GM18520 (cell line): Measurements from ENCODE around the gene FAU.
A peak's percentile ranks its signal among the peaks of the same experiment; 100 is the strongest.
"Not testable (repeated sequence)": the region's sequence is repeated elsewhere in the genome, so short reads cannot be mapped to it uniquely, and the experiment has no call there.

Experiments
- ATAC-seq: cut with Tn5 transposase; IDR thresholded peaks from one replicate; pipeline ENCODE4 v1.9.1; 2021; ENCODE audit not compliant: unreplicated experiment

FAU gene

DNA sequence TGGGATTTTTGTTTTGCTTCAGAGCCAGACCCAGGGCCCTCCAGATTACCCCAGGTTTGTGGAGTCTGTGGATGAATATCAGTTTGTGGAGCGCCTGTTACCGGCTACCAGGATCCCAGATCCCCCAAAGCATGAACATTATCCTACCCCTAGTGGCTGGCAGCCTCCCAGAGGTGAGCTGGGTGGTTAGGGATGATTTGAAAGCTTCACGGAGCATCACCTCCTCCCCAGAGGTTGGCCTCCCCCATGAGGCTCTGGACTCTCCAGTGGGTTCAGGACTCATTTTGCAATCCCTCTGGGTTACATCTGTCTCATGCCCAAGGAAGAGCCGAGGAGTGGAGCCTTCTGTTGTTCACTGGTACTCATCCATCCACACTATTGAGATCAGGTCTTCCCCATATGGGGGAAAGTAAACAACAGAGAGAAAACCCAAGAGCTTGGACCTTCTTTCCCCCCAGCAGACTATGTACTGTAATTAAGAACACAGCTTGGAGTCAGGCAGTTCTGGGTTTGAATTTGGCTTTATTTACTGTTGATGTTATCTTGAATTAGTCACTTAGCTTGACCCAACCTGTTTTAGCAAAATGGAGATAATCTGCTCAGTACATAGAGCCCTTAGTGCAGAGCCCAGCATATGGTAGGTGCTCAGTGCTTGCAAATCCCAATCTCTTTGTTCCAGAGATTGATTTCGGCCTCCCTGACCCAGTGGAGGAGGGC, 2.7 kb upstream of the FAU start:
- ATAC-seq = no peak

- ATAC-seq = no peak
Measured at GRCh38 chr11:65121447-65121864, 478 bp downstream of the FAU start.

DNA sequence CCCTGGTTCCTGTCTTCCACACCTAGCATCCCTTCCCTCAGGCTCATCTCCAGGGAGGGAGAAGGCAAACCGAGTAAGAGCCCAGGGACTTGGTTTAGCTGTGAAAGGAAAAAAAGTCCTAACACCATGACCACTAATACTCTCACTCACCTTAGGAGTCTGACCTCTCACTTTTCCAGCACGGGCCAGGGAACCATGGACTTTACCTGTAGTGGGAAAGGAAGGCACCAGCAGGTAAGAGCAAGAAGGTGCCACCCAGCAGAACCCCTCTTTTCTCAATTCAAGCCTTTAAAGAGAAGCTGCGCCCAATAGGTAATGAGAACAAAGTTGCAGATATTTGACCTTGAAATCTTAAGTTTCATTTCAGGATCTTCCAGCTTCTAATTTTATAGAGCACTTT, 1.1 kb downstream of the FAU start:
- ATAC-seq = no peak

GRCh38 chr11:65119670-65119995, 2.3 kb downstream of the FAU start:
- ATAC-seq = no peak

GRCh38 chr11:65118891-65119669, 2.9 kb downstream of the FAU start:
- ATAC-seq = not testable (repeated sequence)

- no peak for ATAC-seq
Measured at GRCh38 chr11:65118097-65118837, 3.7 kb downstream of the FAU start.

- ATAC-seq = peak; percentile 42
Measured at GRCh38 chr11:65117206-65118096, 4.5 kb downstream of the FAU start, which contains the start of gene ZNHIT2. Gene ZNHIT2 (minus strand): TSS chr11:65117701. CDS start chr11:65117653, 48 bp downstream.

GRCh38 chr11:65116370-65117205, 5.3 kb downstream of the FAU start:
- ATAC-seq = no peak

- no peak for ATAC-seq
Measured at GRCh38 chr11:65115361-65116082, 6.4 kb downstream of the FAU start.

GRCh38 chr11:65114538-65115171, 7.3 kb downstream of the FAU start:
- ATAC-seq = no peak

DNA sequence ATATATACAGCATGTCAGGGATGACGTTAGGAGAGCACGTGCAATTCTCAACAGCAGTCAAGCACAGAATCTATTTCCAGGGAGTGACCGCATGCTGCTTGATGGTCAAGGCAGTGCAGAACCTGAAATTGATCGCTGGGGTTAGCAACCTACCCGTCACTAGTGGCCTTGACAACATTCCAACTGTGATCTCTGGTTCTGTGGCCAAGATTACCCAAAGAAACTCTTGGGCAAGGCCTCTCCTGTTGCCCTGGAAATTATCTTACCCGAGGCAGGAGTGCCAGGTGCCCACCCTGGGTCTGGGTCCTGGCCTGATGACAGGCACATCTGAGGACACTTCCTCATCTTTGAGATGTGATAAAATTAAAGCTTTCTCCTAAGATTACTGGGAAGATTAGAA, 8.1 kb downstream of the FAU start:
- no peak for ATAC-seq

DNA sequence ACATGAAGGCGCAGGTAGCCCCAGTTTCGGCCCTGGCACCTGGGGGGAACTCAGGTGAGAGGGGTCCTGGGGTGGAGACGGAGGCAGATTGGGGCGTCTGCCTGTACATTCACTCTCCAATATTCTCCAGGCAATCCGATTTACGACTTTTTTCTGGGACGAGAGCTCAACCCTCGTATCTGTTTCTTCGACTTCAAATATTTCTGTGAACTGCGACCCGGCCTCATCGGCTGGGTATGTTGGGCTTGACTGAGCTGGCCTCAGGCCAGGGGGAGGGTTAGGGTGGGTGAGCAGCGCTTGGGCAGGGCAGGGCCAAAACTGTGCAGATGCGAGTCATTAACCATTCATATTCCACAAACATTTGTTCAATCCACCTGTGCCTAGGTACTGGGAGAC, 8.6 kb downstream of the FAU start:
- ATAC-seq = no peak

- no peak for ATAC-seq
Measured at GRCh38 chr11:65112546-65113360, 9.2 kb downstream of the FAU start.

GRCh38 chr11:65111744-65112545, 10.0 kb downstream of the FAU start, which contains the start of gene TM7SF2:
Gene TM7SF2 (plus strand): TSS chr11:65111872. CDS start chr11:65112016, 144 bp downstream.
- peak; percentile 57 for ATAC-seq

DNA sequence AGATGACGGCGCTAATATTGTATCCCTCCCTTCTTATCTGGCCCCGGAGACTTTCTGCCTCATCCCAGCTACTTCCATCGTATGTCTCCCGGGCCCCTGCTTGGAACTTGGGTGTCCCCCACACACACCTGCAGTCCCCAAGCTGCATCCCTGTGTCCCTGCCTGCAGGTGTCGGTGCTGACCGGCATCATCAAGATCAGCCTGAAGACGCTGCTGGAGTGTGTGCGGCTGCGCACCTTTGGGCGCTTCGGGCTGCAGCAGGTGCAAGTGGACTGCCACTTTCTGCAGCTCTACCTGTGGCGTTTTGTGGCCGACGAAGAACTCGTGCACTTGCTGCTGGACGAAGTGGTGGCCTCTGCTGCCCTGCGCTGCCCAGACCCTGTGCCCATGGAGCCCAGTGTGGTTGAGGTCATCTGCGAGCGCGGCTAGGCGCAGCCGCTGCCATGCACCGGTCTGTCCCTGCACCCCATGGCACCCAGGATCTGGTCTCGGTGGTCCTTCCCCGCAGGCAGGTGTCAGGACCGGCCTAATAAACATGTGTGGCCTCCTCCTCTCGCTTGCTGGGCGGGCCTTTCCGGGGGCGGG, 10.7 kb downstream of the FAU start:
- no peak for ATAC-seq

DNA sequence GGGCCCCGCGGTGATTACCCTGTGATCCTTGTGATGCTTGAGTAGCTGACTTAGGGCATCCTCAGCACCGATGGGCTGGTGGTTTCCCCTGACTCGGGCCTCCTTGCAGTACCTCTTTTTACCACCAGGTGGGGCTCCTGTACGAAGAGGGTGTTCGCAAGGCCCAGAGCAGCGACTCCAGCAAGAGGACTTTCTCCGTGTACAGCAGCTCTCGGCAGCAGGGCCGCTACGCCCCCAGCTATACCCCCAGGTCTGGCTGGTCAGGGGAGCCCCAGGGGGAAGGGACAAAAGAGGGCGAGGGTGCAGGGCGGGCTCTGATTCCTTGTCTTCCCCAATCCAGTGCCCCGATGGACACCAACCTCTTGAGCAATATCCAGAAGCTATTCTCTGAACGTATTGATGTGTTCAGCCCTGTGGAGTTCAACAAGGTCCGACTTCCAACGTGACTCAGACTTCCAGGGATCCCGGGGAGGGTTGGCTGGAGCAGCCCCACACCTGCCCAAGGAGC, 11.5 kb downstream of the FAU start:
- ATAC-seq = no peak
